KG1 (cell line): ENCODE data around the gene FAM187B.
A peak's percentile ranks its signal among the peaks of the same experiment; 100 is the strongest.
"Not testable (repeated sequence)": the region's sequence is repeated elsewhere in the genome, so short reads cannot be mapped to it uniquely, and the experiment has no call there.

ENCODE experiments used
- DNase-seq: peaks from one replicate; lab custom pipeline; 2025; lab: John Stamatoyannopoulos, UW

FAM187B gene

DNA sequence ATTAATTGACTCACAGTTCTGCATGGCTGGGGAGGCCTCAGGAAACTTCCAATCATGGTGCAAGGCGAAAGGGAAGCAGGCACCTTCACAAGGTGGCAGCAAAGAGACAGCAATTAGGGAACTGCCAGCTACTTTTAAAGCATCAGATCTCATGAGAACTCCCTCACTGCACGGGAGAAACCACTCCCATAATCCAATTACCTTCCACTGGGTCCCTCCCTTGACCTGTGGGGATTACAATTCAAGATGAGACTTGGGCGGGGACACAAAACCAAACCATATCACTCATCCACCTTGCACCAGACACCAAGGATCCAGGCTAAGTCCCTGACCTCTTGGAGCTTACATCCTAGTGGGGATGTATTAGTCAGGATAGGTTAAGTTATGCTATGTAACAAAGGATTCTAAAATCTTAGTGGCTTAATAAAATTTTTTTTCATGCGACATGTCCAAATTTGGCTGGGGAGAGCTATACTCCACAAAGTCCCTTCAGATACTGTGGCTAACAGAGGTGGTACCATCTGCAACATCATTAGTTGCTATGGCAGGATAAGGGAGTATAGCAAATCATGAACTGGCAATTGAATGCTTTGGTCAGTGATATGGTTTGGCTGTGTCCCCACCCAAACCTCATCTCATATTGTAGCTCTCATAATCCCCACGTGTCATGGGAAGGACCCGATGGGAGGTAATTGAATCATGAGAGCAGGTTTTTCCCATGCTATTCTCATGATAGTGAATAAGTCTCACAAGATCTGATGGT, 8.3 kb upstream of the FAM187B start:
- no peak for DNase-seq

DNA sequence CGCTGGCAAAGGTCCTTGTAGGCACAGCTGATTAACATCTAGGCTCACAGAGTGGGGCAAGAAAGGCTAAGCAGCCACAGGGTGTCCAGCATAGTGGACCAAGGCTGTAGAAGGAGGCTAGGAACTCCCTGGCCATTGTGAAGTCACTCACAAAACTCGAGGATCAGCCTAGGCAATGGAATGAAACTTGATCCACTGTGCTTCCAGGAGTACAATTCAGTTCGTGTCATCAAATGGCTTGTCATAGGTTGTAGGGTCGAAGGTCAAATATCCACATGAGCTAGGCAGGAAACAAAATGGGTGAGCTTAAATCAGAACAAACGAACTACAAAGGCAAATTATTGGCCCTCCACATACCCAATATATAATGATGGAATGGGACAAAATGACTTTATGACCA, 4.4 kb upstream of the FAM187B start:
- DNase-seq = no peak

DNA sequence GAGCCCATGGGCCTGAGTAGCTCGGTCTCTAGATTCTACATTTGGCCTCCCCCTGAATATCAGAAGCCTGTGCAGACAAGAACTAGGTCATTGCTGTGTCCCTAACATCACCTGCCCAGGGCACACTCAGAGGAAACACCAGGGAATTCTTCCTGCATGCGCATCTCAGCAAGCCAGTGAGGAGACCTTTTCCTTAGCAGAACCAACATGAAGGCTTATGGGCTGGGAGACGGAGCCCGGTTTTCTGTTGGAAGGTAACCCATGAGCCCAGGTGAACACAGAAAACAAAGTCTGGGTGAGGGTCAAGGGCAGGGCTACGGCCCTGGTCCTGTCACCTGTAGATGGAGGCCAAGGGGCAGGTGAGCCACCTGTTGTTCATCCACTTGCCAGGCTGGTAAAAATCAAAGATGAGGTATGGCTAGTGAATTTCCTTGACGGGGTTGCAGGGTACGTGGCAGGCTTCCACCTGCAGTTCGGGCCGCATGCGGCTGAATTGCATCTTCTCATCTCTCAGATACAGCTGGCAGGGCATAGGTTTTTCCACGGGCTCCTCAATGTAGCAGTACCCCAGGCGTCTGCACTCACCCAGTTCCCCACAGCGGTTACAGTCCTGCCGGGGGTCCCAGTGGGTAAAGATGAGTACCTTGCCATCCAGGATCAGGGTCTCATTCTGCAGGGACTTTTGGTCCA, 3.6 kb upstream of the FAM187B start:
- DNase-seq = no peak

DNA sequence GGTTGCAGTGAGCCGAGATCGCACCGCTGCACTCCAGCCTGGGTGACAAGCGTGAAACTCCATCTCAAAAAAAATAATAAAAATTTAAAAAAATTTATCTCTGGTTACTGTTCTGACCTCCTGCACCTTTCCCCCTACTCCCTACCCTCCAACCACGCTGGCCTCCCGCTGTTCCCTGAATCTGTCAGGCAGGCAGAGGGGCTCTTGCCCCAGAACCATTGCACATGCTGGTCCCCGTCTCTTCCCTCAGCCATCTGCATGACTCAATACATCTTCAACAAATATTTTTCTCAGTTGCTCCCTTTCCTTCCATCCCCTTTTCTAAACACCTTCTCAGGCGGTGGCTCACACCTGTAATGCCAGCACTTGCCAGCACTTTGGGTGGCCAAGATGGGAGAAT, 1.1 kb upstream of the FAM187B start:
- no peak for DNase-seq

DNA sequence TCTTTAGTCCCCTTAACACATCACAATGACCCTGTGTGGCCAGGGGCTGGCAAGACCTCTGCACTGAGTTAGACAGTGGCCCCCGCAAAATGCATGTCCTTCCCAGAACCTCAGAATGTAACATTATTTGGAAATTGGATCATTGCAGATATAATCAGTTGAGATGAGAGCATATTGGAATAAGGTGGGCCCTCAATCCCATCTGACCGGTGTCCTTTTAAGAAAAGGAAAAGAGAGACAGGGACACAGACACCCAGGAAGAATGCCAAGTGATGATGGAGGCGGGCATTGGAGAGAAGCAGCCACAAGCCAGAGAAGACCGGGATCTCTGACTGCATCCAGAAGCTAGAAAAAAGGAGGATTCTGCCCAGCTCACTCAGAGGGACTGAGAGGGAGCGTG, 1.8 kb downstream of the FAM187B start:
- no peak for DNase-seq

DNA sequence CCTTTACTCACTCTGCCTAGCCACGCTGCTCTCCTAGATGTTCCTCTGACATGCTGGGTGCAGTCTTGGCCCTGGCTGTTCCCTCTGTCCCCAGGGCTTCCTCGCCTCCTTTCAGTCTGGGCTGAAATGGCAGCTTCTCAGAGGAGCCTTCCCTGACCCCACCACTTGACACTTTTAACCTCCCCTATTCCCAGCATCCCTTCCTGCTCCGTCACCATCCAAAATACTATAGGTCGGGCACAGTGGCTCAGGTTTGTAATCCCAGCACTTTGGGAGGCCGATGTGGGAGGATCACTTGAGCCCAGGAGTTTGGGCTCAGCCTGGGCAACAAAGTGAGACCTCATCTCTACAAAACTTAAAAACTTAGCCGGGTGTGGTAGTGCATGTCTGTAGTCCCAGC, 2.6 kb downstream of the FAM187B start:
- DNase-seq = no peak

DNA sequence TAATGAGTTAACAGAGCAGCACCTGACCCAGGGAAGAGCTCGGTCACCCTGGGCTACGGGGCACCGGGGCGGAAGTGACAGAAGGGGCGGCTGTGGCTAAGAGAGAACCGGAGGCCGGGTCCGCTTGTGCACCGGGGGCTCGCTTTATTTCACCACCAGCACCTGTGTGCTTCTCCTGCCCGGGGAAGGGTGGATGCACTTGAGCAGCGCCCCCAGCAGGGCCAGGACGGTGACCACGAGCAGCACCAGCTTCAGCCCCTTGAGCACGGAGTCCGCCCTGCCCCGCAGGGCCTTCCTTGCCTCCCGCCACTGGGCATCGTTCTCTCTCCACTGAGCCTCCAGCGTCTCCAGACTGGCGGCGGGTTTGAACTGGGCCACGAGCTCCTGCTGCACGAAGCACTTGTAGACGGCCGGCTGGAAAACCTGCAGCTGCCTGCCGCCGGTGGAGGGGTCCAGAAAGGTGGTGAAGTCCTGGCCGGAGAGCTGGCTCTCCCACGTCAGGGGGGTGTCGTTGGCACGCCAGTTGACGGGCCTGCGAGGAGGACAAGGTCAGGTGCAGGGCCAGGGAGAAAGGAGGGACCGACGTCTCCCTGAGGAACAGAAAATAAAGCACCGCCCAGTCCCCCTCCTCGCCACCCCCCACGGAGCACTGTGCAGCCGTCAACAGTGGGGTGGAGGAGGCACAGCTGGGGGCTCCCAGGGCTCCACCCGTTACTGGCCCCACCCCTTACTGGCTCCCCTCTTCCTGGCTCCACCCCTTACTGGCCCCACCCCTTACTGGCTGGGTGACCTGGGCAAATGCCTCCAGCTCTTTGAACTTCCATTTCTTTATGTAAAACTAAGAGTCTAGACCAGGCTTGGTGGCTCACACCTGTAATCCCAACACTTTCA, 3.6 kb downstream of the FAM187B start:
- no peak for DNase-seq

DNA sequence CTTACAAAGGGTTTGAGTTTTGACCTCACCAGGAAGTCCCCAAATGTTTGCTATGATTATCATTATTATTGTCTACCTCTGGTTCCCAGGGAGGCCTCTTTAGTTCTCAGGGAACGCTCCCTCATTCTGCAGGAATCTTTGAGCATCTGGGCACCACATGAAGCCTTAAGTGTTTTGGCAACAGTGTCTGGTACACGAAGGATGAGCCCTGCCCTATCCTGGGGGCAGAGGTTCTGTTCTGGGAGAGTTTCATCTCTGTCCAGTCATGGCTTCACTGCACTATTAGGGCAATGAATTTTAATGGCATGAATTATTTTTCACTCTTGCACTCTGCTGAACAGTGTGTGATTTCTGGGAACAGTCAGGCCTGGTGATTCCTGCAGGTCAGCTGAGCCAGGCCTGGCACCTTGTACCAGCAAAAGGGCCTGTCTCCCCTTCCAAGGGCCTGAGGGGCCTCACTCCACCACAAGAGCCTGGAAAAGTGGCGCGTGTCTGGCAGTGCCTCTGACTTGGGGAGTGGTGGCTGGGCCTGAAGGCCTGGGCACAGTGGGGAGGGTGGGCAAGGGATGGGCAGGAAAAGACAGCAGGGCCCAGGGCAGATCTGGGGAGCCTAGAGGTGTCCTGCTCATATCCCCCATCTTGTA, 4.6 kb downstream of the FAM187B start:
- no peak for DNase-seq

DNA sequence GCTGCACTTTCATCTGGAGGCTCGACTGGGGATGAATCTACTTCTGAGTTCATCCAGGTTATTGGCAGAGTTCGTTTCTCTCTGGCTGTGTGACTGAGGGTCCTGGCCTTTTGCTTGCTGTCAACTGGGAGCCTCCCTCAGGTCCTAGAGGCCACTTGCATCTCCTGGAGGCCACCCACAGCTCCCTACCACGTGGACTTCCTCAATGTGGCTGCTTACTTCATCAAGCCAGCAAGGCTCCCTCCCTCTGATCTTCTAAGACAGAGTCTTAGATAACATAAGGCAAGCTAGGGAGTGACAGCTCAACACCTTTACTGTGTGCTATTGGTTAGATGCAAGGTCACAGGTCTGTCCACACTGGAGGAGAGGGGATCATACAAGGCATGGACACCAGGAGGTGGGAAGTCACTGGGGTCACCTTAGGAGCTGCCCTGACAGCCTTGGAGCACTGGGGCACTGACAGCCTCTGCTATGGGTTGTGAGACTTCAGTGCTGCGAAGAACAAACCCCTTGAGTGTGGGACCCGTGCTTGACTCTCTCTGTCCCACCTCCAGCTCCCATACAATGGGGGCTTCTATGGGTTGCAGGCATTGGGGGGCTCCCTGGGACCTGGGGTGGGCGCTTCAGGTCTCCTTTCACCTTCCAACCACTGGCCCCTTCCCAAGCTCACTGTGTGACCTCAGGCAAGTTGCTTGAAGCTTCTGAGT, 5.3 kb downstream of the FAM187B start:
- DNase-seq = no peak

DNA sequence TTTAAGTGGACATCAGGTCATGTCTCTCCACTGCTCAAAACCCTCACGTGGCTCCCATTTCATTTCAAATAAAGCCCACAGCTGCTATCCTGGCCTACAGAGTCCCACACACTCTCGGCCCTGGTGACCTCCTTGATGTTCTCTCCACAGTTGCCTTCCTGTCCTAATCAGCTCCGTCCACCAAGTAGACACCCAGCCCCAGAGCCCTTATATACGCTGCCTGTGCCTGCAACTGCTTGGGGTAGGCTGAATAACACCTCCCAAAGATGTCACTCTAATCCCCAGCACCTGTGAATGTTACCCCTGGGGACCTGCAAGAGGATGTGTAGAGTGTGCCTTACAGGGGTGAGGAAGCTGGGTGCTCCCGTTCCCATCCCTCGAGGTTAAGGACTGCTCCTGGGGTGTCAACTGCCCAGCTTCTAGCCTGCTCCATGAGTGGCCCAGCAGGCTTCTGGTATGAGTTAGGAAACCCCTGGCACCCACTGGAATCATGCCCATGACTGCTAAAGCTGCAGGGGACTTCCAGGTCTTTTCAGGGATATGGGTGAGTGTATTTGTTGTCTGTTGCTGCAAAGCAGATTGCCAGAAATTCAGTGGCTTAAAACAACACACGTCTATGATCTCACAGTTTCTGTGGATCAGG, 6.0 kb downstream of the FAM187B start:
- DNase-seq = no peak

DNA sequence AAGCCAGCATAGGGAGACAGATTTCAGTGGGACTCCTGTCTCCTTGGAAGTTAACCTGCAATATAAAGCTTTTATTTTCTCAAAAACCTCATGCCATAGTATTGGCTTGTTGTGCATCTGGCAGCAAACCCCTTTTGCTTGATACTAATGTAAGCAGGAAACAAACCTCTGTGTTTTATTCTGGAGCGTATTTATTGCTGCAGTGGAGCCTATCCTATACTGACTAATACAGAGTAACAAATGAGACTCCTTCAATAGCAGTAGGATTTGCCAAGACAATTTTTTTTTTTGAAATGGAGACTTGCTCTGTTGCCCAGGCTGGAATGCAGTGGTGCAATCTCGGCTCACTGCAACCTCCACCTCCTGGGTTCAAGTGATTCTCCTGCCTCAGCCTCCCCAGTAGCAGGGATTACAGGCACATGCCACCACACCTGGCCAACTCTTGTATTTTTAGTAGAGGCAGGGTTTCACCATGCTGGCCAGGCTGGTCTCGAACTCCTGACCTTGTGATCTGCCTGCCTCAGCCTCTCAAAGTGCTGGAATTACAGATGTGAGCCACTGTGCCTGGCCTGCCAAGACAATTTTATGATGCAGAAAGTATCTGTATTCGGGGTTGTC, 7.5 kb downstream of the FAM187B start:
- not testable (repeated sequence) for DNase-seq

DNA sequence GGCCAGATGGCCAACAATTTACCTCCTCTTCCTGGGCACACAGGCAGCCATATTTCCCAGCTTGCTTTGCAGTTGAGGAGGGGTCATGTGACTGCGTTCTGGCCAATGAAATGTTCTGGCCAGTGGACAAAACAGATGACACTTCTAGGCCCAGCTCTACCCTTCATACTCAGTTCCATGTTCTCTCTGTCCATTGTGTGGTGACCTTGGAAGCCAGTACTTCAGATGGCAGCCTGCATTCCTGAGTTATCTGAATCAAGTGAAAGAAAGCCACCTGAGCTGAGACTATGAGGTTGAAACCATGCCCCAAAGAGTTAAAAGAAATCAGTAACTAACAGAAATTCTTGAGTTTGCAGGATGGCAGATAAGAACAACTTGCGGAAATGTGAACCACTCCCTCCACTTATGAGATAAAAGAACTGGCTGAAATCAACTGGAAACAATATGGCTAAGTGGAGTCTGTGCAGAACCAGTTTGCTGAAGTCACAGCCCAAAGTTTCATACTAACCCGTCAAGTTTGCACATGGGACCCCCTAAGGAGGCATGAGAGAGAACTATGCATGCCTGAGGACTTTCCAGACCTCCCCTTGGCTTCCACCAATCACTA, 8.1 kb downstream of the FAM187B start:
- no peak for DNase-seq

DNA sequence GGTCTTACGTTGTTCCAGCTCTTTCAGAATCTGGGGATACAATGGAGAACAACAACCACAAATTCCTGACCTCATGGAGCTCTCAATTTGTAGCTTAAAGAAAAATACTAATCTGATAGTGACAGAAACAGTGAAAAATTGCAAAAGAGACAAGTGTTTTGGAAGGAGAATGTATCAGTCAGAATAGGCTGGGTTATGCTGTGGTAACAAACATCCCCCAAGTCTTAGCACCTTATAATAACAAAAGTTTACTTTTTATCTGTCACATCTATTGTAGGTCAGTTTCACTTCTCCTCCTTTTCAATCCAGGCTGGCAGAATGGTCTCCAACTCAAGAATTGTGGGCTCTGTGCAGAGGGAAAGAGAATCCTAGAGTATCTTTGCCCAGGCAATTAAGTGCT, 9.5 kb downstream of the FAM187B start:
- no peak for DNase-seq

DNA sequence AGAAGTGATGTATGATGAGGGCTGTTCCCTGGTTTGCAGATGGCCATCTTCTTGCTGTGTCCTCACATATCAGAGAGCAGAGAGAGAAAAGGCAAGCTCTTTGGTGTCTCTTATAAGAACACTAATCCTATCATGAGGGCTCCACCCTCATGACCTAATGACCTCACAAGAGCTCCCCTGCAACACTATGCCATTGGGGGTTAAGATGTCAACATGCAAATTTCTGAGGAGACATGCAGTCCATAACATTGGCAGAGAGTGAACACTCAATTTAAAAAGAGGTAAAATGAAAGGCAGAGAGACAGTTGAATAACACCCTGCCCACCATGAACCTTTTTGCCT, 10.9 kb downstream of the FAM187B start:
- DNase-seq = no peak

DNA sequence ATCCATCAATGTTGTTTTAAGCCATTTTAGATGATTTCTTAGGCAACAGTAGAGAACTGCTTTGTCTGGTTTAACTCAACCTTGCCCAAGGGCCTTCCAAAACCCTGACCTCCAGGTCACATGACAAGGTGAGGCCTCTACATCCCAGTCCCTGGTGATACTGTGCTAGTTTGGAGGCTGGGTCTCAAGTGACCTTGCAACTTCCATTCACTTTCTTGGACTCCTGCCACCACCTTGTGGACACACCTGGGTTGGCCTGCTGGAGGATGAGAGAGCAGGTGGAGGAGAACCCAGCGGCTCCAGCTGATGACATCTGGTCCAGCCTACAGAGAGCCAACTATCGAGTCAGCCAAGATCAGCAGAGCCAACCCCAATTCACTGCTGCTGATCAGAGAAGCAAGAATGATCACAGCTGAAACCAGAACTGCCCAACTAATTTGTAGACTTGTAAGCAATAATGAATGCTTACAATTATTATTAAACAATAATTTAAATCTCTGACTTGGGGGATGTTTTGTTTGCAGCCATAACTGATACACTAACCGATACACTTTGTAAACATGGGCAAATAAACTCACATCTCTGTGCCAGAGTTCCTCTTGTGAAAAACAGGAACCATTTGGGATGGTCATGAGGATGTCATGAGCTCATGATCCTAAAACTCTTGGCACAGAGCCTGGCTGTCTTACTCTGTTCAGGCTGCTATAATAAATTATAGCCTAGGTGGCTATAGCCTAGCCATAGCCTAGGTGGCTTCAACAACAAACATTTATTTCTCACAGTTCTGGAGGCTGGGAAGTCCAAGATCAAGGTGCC, 11.5 kb downstream of the FAM187B start:
- peak; percentile 3 for DNase-seq

DNA sequence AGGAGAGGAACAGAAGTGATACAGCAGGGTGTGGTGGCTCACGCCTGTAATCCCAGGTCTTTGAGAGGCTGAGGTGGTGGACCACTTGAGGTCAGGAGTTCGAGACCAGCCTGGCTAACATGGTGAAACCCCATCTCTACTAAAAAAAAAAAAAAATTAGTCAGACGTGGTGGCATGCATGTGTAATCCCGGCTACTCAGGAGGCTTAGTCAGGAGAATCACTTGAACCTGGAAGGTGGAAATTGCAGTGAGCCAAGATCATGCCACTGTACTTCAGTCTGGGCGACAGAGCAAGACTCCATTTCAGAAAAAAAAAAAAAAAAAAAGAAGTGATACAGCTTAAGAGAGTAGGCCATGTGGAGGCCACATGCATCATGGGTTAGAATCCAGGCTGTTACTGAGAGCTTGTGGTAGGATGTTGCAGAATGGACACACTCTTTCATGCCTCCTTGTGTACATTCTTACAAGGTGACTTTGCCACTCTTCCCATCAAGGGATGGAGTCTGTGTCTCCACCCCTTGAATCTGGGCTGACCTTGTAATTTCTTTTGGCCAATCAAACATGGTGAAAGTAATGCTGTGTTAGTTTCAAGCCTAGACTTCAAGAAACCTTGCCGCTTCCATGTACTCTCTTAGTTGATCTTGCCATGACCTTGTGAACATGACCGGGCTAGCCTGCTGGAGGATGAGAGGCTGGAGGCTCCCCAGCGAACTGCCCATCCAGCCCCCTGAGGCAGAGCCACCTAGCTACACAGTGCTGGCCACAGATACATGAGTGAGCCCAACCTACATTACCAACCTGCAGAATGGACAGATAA, 12.3 kb downstream of the FAM187B start:
- no peak for DNase-seq

DNA sequence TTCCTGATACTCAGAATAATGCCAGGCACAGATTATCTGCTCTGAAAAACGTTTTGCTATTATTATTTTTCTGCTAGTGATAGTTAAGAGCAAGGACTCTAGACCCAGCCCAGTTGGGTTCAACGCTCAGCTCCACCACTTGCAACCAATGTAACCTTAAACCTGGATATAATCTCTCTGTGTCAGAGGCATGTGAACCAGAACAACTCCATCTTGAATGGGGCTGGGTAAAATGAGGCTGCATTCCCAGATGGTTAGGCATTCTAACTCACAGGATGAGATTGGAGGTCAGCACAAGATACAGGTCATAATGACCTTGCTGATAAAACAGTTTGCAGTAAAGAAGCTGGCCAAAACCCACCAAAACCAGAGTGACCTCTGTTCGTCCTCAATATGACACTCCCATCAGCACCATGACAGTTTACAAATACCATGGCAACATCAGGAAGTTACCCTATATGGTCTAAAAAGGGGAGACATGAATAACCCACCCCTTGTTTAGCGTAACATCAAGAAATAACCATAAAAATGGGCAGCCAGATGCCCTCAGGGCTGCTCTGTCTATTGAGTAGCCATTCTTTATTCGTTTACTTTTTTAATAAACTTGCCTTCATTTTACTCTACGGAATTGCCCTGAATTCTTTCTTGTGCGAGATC, 13.6 kb downstream of the FAM187B start:
- DNase-seq = no peak
